Spleen (tissue), 11 donors: ENCODE data around the gene NAA16. TPM values are rescaled to one million over a fixed set of nuclear protein-coding genes. Genes with fewer than 3 reads are reported as not detected.
A peak's percentile ranks its signal among the peaks of the same experiment; 100 is the strongest.

Source experiments
- DNase-seq: peaks from one replicate; pipeline ENCODE4 v3.0.0-alpha.2; 2020
- H3K27ac ChIP-seq, 8 donors: fragments of 200-600 bp; sonication (generic) in 7 of 8; 1 replicate in 4 of 8; 2 replicates in 4 of 8; pipeline versions ENCODE4 v1.5.0 to v1.8.0; 2016 to 2021; ENCODE audit warnings: inconsistent platforms in 4 of 8, mild to moderate bottlenecking in 4 of 8, moderate library complexity in 1 of 8
- H3K27me3 ChIP-seq, 7 donors: fragments of 200-600 bp; sonication (generic) in 6 of 7; replicated peaks in 1 of 7; 1 replicate in 4 of 7; 2 replicates in 3 of 7; pipeline versions ENCODE4 v1.5.0 to v1.8.0; 2016 to 2021; ENCODE audit warnings: inconsistent platforms in 3 of 7, mild to moderate bottlenecking in 1 of 7
- H3K36me3 ChIP-seq, 6 donors: fragments of 200-600 bp; sonication (generic) in 5 of 6; 1 replicate in 4 of 6; 2 replicates in 2 of 6; pipeline versions ENCODE4 v1.5.0 to v1.8.0; 2016 to 2021; ENCODE audit warnings: inconsistent platforms in 2 of 6
- H3K4me1 ChIP-seq, 6 donors: fragments of 200-600 bp; sonication (generic) in 5 of 6; 1 replicate in 3 of 6; 2 replicates in 3 of 6; pipeline versions ENCODE4 v1.5.0 to v1.8.0; 2016 to 2021; ENCODE audit warnings: inconsistent platforms in 3 of 6
- H3K4me3 ChIP-seq, 8 donors: fragments of 200-600 bp; sonication (generic) in 7 of 8; 1 replicate in 4 of 8; 2 replicates in 4 of 8; pipeline versions ENCODE4 v1.5.0 to v1.8.0; 2016 to 2021; ENCODE audit warnings: inconsistent platforms in 4 of 8, mild to moderate bottlenecking in 4 of 8, moderate library complexity in 2 of 8
- H3K9me3 ChIP-seq, 8 donors: fragments of 200-600 bp; sonication (generic) in 7 of 8; 1 replicate in 4 of 8; 2 replicates in 4 of 8; pipeline versions ENCODE4 v1.5.0 to v1.8.0; 2016 to 2021; ENCODE audit warnings: inconsistent platforms in 4 of 8
- POLR2A ChIP-seq, 3 donors: fragments of 450-650 bp; IDR thresholded peaks; one replicate each; pipeline ENCODE4 v1.5.1; 2017; ENCODE audit warnings: antibody characterized with exemption in 3 of 3, mild to moderate bottlenecking in 1 of 3
- POLR2AphosphoS5 ChIP-seq, 3 donors: sonication (generic); formaldehyde crosslinking; IDR thresholded peaks; one replicate each; pipeline ENCODE4 v1.5.1; 2017; ENCODE audit warnings: antibody characterized with exemption in 3 of 3
- WGBS, 5 donors: extraction: QIAGEN DNeasy Blood & Tissue Kit in 3 of 5; methylation state at CpG; one replicate each; pipeline versions ENCODE4 v1.1.5 to v1.1.7; 2013 to 2018; 5-methylcytosine and 5-hydroxymethylcytosine counted together
- intact Hi-C: fragments of 100-400 bp; cut with DNase I; formaldehyde crosslinking; loops from one replicate; pipeline ENCODE4 v1.15.0; 2023; ENCODE audit warnings: low total_unique reads
- polyA plus RNA-seq, 3 donors: library from polyadenylated mRNA; stranded (reverse); fragments of 200-250 nt; gene quantifications; one replicate each; pipeline ENCODE4 v1.2.1, GENCODE V29; 2013
- total RNA-seq, 7 donors: library from RNA; depleted of rRNA in 3 of 7; stranded (reverse); fragments of >200 nt in 3 of 7; fragmentation: NEBNext Ultra II Directional in 4 of 7; extraction: Animal tissue kit (Norgen Biotek cat#: 25700) in 4 of 7; gene quantifications; one replicate each; pipeline versions ENCODE4 v1.1.0 to v1.2.1, GENCODE V29; 2016 to 2021
- TF ChIP-seq, protein P1 (sequence below), 11 experiments: fragments of 200-600 bp in 7 of 11; fragments of 450-650 bp in 4 of 11; sonication (generic) in 4 of 11; IDR thresholded peaks in 8 of 11; conservative IDR thresholded peaks in 3 of 11; 1 replicate in 7 of 11; 2 replicates in 4 of 11; pipeline versions ENCODE4 v1.4.0 to v1.8.0; 2016 to 2021; ENCODE audit warnings: antibody characterized with exemption in 11 of 11, inconsistent platforms in 4 of 11, mild to moderate bottlenecking in 1 of 11
- donor health status: healthy with polysubstance abuse.
- donor health status: DM: no; HTN: no; CAD: no; lungs with moderate emphysema.
- donor health status: DM: no; HTN: no; CAD: no.
- donor health status: Bipolar disorder and iron deficiency.
- donor health status: healthy.
- donor health status: DM: no; HTN: no; CAD: no.
- donor health status: DM: yes; HTN: yes; CAD: no.

The NAA16 gene
- total and polyA plus RNA-seq, 10 donors: 8.1 to 45.3 (median 26.9) TPM

DNA sequence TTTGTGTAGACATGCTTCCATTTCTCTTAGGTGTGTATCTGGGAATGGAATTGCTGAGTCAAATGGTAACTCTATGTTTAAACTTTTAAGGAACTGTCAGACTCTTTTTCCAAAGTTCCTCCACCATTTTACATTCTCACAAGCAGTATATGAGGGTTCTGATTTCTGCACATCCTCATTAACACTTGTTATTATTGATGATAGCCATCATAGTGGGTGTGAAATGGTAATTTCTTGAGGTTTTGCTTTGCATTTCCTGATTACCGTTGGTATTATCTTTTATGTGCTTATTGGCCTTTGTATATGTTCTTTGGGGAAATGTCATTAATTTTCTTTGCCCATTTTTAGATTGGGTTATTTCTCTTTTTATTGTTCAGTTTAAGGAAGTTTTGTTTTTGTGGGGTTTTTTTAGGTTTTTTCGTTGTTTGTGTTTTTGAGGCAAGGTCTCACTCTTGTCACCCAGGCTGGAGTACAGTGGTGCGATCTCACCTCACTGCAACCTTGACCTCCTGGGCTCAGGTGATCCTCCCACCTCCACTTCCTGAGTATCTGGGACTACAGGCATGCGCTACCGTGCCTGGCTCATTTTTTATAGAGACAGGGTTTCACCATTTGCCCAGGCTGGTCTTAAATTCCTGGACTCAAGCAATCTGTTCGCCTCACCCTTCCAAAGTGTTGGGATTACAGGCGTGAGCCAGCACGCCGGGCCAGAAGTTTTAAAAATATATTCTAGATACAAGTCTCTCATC lies 34.3 kb downstream of the NAA16 start:
- H3K36me3 ChIP-seq: peaks cover 0 to 80% (median 17%) of the 10 kb centered on the region in 6 donors
- no peaks in the 10 kb centered on the region for H3K27me3 ChIP-seq
- H3K9me3 ChIP-seq: no peaks in the 10 kb centered on the region
- no peak overlapping the region for H3K4me3 ChIP-seq
- peak overlapping the region in 2 of 8 donors; percentile 4 to 5 for H3K27ac ChIP-seq
- peaks cover 0 to 27% (median 0%) of the 10 kb centered on the region in 6 donors for H3K4me1 ChIP-seq
- no peak for DNase-seq
- intact Hi-C loops: no loop called here
- TF ChIP-seq, protein P1, sequence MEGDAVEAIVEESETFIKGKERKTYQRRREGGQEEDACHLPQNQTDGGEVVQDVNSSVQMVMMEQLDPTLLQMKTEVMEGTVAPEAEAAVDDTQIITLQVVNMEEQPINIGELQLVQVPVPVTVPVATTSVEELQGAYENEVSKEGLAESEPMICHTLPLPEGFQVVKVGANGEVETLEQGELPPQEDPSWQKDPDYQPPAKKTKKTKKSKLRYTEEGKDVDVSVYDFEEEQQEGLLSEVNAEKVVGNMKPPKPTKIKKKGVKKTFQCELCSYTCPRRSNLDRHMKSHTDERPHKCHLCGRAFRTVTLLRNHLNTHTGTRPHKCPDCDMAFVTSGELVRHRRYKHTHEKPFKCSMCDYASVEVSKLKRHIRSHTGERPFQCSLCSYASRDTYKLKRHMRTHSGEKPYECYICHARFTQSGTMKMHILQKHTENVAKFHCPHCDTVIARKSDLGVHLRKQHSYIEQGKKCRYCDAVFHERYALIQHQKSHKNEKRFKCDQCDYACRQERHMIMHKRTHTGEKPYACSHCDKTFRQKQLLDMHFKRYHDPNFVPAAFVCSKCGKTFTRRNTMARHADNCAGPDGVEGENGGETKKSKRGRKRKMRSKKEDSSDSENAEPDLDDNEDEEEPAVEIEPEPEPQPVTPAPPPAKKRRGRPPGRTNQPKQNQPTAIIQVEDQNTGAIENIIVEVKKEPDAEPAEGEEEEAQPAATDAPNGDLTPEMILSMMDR (IDR thresholded peaks at IDR 0.05 in 8 of 11, conservative IDR thresholded peaks at IDR 0.05 in 3 of 11): no peak
- TF ChIP-seq POLR2A (IDR thresholded peaks at IDR 0.05) (no peak), POLR2AphosphoS5 (IDR thresholded peaks at IDR 0.05) (no peak)
- 77 to 89% (median 85%) methylated on average over 9 of the region's 9 CpGs for WGBS, 5 donors

DNA sequence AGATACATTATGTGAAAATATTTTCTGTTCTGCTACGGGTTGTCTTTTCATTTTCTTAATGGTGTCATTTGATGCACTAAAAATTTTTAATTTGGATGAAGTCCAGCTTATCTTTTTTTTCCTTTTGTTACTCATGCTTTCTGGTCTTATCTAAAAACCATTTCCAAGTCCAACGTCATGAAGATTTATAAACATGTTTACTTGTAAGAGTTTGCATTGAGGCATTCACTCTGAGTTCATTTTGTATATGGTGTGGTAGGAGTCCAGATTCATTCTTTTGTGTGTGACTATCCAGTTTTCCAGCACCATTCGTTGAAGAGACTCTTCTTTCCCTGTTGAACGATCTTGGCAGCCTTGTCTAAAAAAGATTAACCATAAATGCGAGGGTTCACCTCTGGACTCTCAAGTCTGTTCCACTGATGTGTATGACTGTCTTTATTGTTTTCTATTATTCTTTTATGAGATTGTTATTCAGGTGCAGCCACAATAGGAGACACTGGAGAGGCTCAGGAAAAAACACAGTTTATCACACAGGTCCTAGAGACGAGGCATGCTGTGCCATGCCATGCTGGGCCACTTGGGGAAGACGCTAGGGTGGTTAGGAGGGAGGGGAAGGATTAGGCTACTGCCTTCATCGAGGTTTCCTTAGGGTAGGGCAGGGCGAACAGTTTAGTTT lies 35.0 kb downstream of the NAA16 start:
- no peak for DNase-seq
- Histone ChIP-seq H3K27ac (no peak overlapping the region), H3K4me3 (no peak overlapping the region), H3K4me1 (peaks cover 0 to 27% (median 0%) of the 10 kb centered on the region in 6 donors), H3K9me3 (no peaks in the 10 kb centered on the region), H3K36me3 (peaks cover 0 to 75% (median 15%) of the 10 kb centered on the region in 6 donors), H3K27me3 (no peaks in the 10 kb centered on the region)
- TF ChIP-seq POLR2A (IDR thresholded peaks at IDR 0.05) (no peak), POLR2AphosphoS5 (IDR thresholded peaks at IDR 0.05) (no peak)
- TF ChIP-seq, protein P1 (IDR thresholded peaks at IDR 0.05 in 8 of 11, conservative IDR thresholded peaks at IDR 0.05 in 3 of 11): no peak
- intact Hi-C loops: no loop called here
- WGBS, 5 donors: 85 to 94% (median 92%) methylated on average over 9 of the region's 9 CpGs

DNA sequence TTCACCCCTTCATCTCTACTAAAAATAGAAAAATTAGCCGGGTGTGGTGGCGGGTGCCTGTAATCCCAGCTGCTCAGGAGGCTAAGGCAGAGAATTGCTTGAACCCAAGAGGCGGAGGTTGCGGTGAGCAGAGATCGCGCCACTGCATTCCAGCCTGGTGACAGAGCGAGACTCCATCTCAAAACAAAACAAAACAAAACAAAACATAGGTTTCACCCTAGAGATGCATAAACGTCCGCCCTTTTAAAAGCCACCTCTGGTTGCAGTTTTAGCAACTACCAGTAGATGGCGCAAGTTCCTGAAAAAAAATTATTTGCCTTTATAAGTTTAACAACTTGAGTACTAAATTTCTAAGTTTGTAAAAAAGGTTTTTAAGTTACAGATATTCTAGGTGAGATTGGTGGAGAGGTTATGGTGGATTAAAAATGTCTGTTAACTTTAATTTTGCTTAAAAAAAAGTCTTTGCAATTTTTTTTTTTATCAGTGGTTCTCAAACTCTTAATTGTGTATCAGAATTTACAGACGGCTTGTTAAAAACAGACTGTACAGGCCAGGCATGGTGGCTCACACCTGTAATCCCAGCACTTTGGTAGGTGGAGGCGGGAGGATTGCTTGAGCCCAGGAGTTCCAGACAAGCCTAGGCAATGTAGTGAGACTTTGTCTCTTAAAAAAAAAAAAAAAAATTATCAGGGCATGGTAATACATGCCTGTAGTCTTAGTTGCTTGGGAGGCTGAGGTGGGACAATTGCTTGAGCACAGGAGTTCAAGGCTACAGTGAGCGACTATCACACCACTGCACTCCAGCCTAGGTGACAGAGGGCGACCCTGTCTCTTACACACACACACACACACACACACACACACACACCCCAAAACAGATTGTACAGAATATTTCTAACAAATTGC lies 42.1 kb downstream of the NAA16 start:
- peaks cover 0 to 44% (median 5%) of the 10 kb centered on the region in 6 donors for H3K36me3 ChIP-seq
- no peak overlapping the region for H3K4me3 ChIP-seq
- DNase-seq: no peak
- H3K27me3 ChIP-seq: no peaks in the 10 kb centered on the region
- TF ChIP-seq, protein P1 (IDR thresholded peaks at IDR 0.05 in 8 of 11, conservative IDR thresholded peaks at IDR 0.05 in 3 of 11): peak; percentile 70 to 90 (median 86)
- TF ChIP-seq POLR2A (IDR thresholded peaks at IDR 0.05): no peak
- intact Hi-C loops: loop anchor here (10.0 kb wide), 1 partner anchor 302 kb away; no protein-coding TSS in a partner anchor
- peaks cover 0 to 48% (median 27%) of the 10 kb centered on the region in 6 donors for H3K4me1 ChIP-seq
- 47 to 65% (median 52%) methylated on average over 14 of the region's 14 CpGs for WGBS, 5 donors
- H3K27ac ChIP-seq: no peak overlapping the region
- H3K9me3 ChIP-seq: no peaks in the 10 kb centered on the region
